Loucy (cell line): ENCODE measurements around the gene KRT86.

Experiments
- EZH2phosphoT487 ChIP-seq: fragments of 200-600 bp; IDR thresholded peaks from 2 replicates; pipeline ENCODE4 v1.6.1; 2018; ENCODE audit warnings: antibody characterized with exemption, mild to moderate bottlenecking, moderate library complexity, borderline replicate concordance
- TF ChIP-seq, protein P1 (sequence below): fragments of 200-600 bp; sonication (generic); conservative IDR thresholded peaks from 2 replicates; pipeline ENCODE4 v1.5.1; 2014; ENCODE audit warnings: mild to moderate bottlenecking, antibody characterized with exemption, low read length

DNA sequence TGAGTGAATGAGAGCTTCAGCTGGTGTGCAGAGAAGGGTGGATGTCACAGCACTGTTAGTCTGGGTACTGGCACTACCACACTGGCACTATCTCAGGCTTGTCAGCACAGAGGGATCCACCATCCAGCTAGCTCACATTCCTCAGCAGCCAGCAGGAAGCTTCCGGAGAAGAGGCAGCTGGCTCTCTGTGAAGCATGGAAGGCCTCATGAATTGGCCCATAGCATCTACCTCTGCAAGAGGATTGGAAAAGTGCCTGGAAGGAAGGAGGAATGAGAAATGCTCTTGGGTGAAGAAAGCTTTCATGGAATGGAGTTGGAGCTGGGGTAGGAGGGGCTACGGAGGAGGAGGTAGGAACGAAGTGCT, 36.8 kb downstream of the KRT86 start:
- TF ChIP-seq, protein P1, sequence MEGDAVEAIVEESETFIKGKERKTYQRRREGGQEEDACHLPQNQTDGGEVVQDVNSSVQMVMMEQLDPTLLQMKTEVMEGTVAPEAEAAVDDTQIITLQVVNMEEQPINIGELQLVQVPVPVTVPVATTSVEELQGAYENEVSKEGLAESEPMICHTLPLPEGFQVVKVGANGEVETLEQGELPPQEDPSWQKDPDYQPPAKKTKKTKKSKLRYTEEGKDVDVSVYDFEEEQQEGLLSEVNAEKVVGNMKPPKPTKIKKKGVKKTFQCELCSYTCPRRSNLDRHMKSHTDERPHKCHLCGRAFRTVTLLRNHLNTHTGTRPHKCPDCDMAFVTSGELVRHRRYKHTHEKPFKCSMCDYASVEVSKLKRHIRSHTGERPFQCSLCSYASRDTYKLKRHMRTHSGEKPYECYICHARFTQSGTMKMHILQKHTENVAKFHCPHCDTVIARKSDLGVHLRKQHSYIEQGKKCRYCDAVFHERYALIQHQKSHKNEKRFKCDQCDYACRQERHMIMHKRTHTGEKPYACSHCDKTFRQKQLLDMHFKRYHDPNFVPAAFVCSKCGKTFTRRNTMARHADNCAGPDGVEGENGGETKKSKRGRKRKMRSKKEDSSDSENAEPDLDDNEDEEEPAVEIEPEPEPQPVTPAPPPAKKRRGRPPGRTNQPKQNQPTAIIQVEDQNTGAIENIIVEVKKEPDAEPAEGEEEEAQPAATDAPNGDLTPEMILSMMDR: no peak
- TF ChIP-seq EZH2phosphoT487: no peak
